ENCODE results near the gene ABLIM2.

DNA sequence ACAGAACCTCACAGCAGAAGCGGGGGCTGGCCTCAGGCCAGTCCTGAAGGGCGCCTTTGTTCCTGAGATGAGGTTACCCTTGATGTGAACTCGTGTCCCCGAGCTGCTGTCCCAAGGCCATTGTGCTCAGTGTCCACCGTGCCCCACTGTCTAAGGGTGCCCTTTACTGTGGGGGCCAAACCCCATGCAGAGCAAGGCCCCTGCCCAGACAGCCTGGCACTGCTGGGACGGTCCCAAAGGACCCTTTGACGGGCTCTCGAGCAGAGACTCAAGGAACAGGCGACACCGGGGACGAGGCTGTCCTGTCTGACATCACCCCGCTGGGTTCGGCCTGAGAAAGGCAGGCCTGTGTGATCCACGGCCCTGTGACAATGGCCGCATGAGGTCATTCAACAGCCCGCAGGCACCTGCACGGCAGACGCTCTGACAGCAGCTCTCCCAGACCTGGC, 100.6 kb downstream of the ABLIM2 start:
- TF ChIP-seq, protein P1, sequence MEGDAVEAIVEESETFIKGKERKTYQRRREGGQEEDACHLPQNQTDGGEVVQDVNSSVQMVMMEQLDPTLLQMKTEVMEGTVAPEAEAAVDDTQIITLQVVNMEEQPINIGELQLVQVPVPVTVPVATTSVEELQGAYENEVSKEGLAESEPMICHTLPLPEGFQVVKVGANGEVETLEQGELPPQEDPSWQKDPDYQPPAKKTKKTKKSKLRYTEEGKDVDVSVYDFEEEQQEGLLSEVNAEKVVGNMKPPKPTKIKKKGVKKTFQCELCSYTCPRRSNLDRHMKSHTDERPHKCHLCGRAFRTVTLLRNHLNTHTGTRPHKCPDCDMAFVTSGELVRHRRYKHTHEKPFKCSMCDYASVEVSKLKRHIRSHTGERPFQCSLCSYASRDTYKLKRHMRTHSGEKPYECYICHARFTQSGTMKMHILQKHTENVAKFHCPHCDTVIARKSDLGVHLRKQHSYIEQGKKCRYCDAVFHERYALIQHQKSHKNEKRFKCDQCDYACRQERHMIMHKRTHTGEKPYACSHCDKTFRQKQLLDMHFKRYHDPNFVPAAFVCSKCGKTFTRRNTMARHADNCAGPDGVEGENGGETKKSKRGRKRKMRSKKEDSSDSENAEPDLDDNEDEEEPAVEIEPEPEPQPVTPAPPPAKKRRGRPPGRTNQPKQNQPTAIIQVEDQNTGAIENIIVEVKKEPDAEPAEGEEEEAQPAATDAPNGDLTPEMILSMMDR (IDR thresholded peaks at IDR 0.05): no peak
- TF ChIP-seq POLR2A (IDR thresholded peaks at IDR 0.05): no peak

Data from body of pancreas (tissue), 4 donors.